Neural crest cell (in vitro differentiated cells): Measurements from ENCODE around the gene KCNK4. TPM values are rescaled to one million over a fixed set of nuclear protein-coding genes. Genes with fewer than 3 reads are reported as not detected.

Source experiments
- DNase-seq: peaks from one replicate; pipeline ENCODE4 v3.0.0; 2021; ENCODE audit warnings: low read depth, mixed read lengths, low spot score
- H3K27ac Mint-ChIP-seq: one replicate; pipeline ENCODE4 v1.8.0; 2021; ENCODE audit warnings: mild to moderate bottlenecking, mixed read lengths; ENCODE audit not compliant: unreplicated experiment
- H3K27me3 Mint-ChIP-seq: 2 replicates; pipeline ENCODE4 v1.8.0; 2021; ENCODE audit warnings: low read depth, mild to moderate bottlenecking, mixed read lengths
- H3K36me3 Mint-ChIP-seq: 2 replicates; pipeline ENCODE4 v1.8.0; 2021; ENCODE audit warnings: low read depth, mild to moderate bottlenecking, mixed read lengths
- H3K4me1 Mint-ChIP-seq: 2 replicates; pipeline ENCODE4 v1.8.0; 2021; ENCODE audit warnings: mixed read lengths
- H3K4me3 Mint-ChIP-seq: one replicate; pipeline ENCODE4 v1.8.0; 2021; ENCODE audit warnings: mild to moderate bottlenecking, mixed read lengths
- H3K9me3 Mint-ChIP-seq: 2 replicates; pipeline ENCODE4 v1.8.0; 2021; ENCODE audit warnings: mixed read lengths
- CTCF ChIP-seq: fragments of 200-600 bp; sonication (generic); conservative IDR thresholded peaks from 2 replicates; pipeline ENCODE4 v1.5.0; 2021; ENCODE audit warnings: antibody characterized with exemption, mild to moderate bottlenecking
- total RNA-seq: library from RNA; stranded (reverse); gene quantifications from 2 replicates; pipeline ENCODE4 v1.2.1, GENCODE V29; 2021

KCNK4 gene
- total RNA-seq, 1 donor from 2014 or later: not detected

- TF ChIP-seq CTCF: no peak
- no peaks in the 10 kb centered on the region for H3K9me3 Mint-ChIP-seq
These were observed 39.4 kb upstream of the KCNK4 start for GRCh38 chr11:64251753-64252002.

GRCh38 chr11:64252003-64252872, 38.9 kb upstream of the KCNK4 start:
- Mint-ChIP-seq H3K27me3 (no peaks in the 10 kb centered on the region), H3K27ac (no peak overlapping the region), H3K36me3 (no peaks in the 10 kb centered on the region), H3K4me1 (peaks cover 28% of the 10 kb centered on the region), H3K9me3 (no peaks in the 10 kb centered on the region), H3K4me3 (peak overlapping the region; percentile 90)
- DNase-seq: no peak
- TF ChIP-seq CTCF: peak; percentile 25

More at GRCh38 chr11:64251753-64252002, 39.4 kb upstream of the KCNK4 start:
- Mint-ChIP-seq H3K4me3 (peak overlapping the region; percentile 90), H3K27ac (no peak overlapping the region), H3K27me3 (peaks cover 3% of the 10 kb centered on the region), H3K36me3 (no peaks in the 10 kb centered on the region), H3K4me1 (peaks cover 28% of the 10 kb centered on the region)
- no peak for DNase-seq

GRCh38 chr11:64253043-64253442, 38.1 kb upstream of the KCNK4 start:
- Mint-ChIP-seq H3K27me3 (no peaks in the 10 kb centered on the region), H3K4me1 (peaks cover 23% of the 10 kb centered on the region), H3K36me3 (peaks cover 2% of the 10 kb centered on the region), H3K27ac (no peak overlapping the region), H3K4me3 (peak overlapping the region; percentile 83), H3K9me3 (no peaks in the 10 kb centered on the region)
- DNase-seq: no peak
- TF ChIP-seq CTCF: no peak

GRCh38 chr11:64253481-64253880, 37.6 kb upstream of the KCNK4 start:
- H3K9me3 Mint-ChIP-seq: no peaks in the 10 kb centered on the region
- H3K27me3 Mint-ChIP-seq: no peaks in the 10 kb centered on the region
- no peak for DNase-seq
- peaks cover 21% of the 10 kb centered on the region for H3K4me1 Mint-ChIP-seq
- H3K27ac Mint-ChIP-seq: no peak overlapping the region
- peak overlapping the region; percentile 83 for H3K4me3 Mint-ChIP-seq
- peaks cover 2% of the 10 kb centered on the region for H3K36me3 Mint-ChIP-seq
- TF ChIP-seq CTCF: no peak

GRCh38 chr11:64254326-64254725, 36.8 kb upstream of the KCNK4 start:
- Mint-ChIP-seq H3K27me3 (no peaks in the 10 kb centered on the region), H3K9me3 (no peaks in the 10 kb centered on the region), H3K4me1 (peaks cover 22% of the 10 kb centered on the region), H3K27ac (no peak overlapping the region), H3K36me3 (peaks cover 4% of the 10 kb centered on the region), H3K4me3 (no peak overlapping the region)
- no peak for DNase-seq
- TF ChIP-seq CTCF: no peak
